Measurements from ENCODE around the gene CD81. TPM values are rescaled to one million over a fixed set of nuclear protein-coding genes. Genes with fewer than 3 reads are reported as not detected.

CD81 gene
- polyA plus RNA-seq, 1 experiment: 260 TPM

GRCh38 chr11:2382129-2382517, 5.0 kb downstream of the CD81 start:
- ChIA-PET CTCF (interaction anchor here (0.6 to 1.4 kb wide), 3 partner anchors 18 to 1050 kb away, joined by 3 to 5 read pairs (median 4); partner anchors contain the start of gene TSSC4), POLR2A (interaction anchor here (0.6 to 1.6 kb wide), 3 partner anchors 20 to 77 kb away, joined by 3 to 7 read pairs (median 4); no protein-coding TSS in a partner anchor)
- Histone ChIP-seq H3K27ac (ENCODE audit: low read depth, low read length) (no peak overlapping the region), H3K27me3 (ENCODE audit: control insufficient read depth, insufficient read depth, low read length) (no peaks in the 10 kb centered on the region), H3K4me3 (ENCODE audit: low read depth, low read length) (no peak overlapping the region), H3K9me3 (ENCODE audit: control insufficient read depth, insufficient read depth, low read length) (peaks cover 4% of the 10 kb centered on the region; the same call in 1 of the 2 replicates)
- no peak for DNase-seq (ENCODE audit: low read depth, low spot score)
- TF ChIP-seq CTCF (IDR thresholded peaks at IDR 0.05; ENCODE audit: low read depth, low read length): no peak

- Histone ChIP-seq H3K4me3 (ENCODE audit: low read depth, low read length) (no peak overlapping the region), H3K27ac (ENCODE audit: low read depth, low read length) (peak overlapping the region; percentile 47), H3K9me3 (ENCODE audit: control insufficient read depth, insufficient read depth, low read length) (peaks cover 4% of the 10 kb centered on the region; the same call in 1 of the 2 replicates), H3K27me3 (ENCODE audit: control insufficient read depth, insufficient read depth, low read length) (no peaks in the 10 kb centered on the region)
- ChIA-PET CTCF (interaction anchor here (1.4 kb wide), 1 partner anchor 36 kb away, joined by 3 read pairs; no protein-coding TSS in a partner anchor), POLR2A (interaction anchor here (0.7 to 1.6 kb wide), 4 partner anchors 17 to 501 kb away, joined by 3 to 4 read pairs (median 4); partner anchors contain the start of gene TSSC4)
- TF ChIP-seq CTCF (IDR thresholded peaks at IDR 0.05; ENCODE audit: low read depth, low read length): no peak
- DNase-seq (ENCODE audit: low read depth, low spot score): no peak
Observed at GRCh38 chr11:2382936-2383851, 6.1 kb downstream of the CD81 start.

- Histone ChIP-seq H3K27ac (ENCODE audit: low read depth, low read length) (peak overlapping the region; percentile 21), H3K9me3 (ENCODE audit: control insufficient read depth, insufficient read depth, low read length) (peaks cover 4% of the 10 kb centered on the region; the same call in 1 of the 2 replicates), H3K27me3 (ENCODE audit: control insufficient read depth, insufficient read depth, low read length) (no peaks in the 10 kb centered on the region), H3K4me3 (ENCODE audit: low read depth, low read length) (no peak overlapping the region)
- ChIA-PET POLR2A (interaction anchor here (0.7 to 1.1 kb wide), 2 partner anchors 16 to 502 kb away, joined by 3 to 4 read pairs; partner anchors contain the start of gene TSSC4), CTCF (no interaction called here)
- DNase-seq (ENCODE audit: low read depth, low spot score): no peak
- TF ChIP-seq CTCF (IDR thresholded peaks at IDR 0.05; ENCODE audit: low read depth, low read length): no peak
Observed at GRCh38 chr11:2383852-2384804, 7.0 kb downstream of the CD81 start.

- TF ChIP-seq CTCF (IDR thresholded peaks at IDR 0.05; ENCODE audit: low read depth, low read length): no peak
- peaks cover 4% of the 10 kb centered on the region; the same call in 1 of the 2 replicates for H3K9me3 ChIP-seq (ENCODE audit: control insufficient read depth, insufficient read depth, low read length)
- no peak for DNase-seq (ENCODE audit: low read depth, low spot score)
- H3K4me3 ChIP-seq (ENCODE audit: low read depth, low read length): no peak overlapping the region
- H3K27ac ChIP-seq (ENCODE audit: low read depth, low read length): no peak overlapping the region
- no peaks in the 10 kb centered on the region for H3K27me3 ChIP-seq (ENCODE audit: control insufficient read depth, insufficient read depth, low read length)
- ChIA-PET CTCF (no interaction called here), POLR2A (interaction anchor here (0.6 to 3.3 kb wide), 2 partner anchors 8 to 15 kb away, joined by 3 to 56 read pairs; partner anchors contain the start of genes CD81 and TSSC4)
Observed at GRCh38 chr11:2385156-2386151, 8.3 kb downstream of the CD81 start.
